GM21619 (cell line): Measurements from ENCODE around the gene HIGD2B.
"Not testable (repeated sequence)": the region's sequence is repeated elsewhere in the genome, so short reads cannot be mapped to it uniquely, and the experiment has no call there.

Experiments
- ATAC-seq: cut with Tn5 transposase; IDR thresholded peaks from one replicate; pipeline ENCODE4 v1.9.1; 2021; ENCODE audit not compliant: unreplicated experiment

Gene HIGD2B

GRCh38 chr15:72680931-72681330 lies 5.1 kb downstream of the HIGD2B start:
- ATAC-seq: no peak

- ATAC-seq: no peak
These were observed 9.1 kb downstream of the HIGD2B start for GRCh38 chr15:72676838-72677237.

- ATAC-seq: no peak
These were observed 14.5 kb downstream of the HIGD2B start for GRCh38 chr15:72671525-72671924.

GRCh38 chr15:72670656-72671352 lies 15.2 kb downstream of the HIGD2B start:
- peak; percentile 93 for ATAC-seq

- not testable (repeated sequence) for ATAC-seq
These were observed 16.2 kb downstream of the HIGD2B start for GRCh38 chr15:72669803-72670202.

- not testable (repeated sequence) for ATAC-seq
These were observed 20.3 kb downstream of the HIGD2B start for GRCh38 chr15:72665706-72666105.

GRCh38 chr15:72663931-72664330 lies 22.1 kb downstream of the HIGD2B start:
- not testable (repeated sequence) for ATAC-seq

- ATAC-seq: not testable (repeated sequence)
These were observed 24.9 kb downstream of the HIGD2B start for GRCh38 chr15:72661081-72661480.

GRCh38 chr15:72656014-72656413 lies 30.0 kb downstream of the HIGD2B start:
- not testable (repeated sequence) for ATAC-seq

- ATAC-seq: not testable (repeated sequence)
These were observed 31.6 kb downstream of the HIGD2B start, which contains the start of gene GOLGA6B for GRCh38 chr15:72654397-72654796. Gene GOLGA6B (plus strand): TSS chr15:72654697. CDS start chr15:72654738, 41 bp downstream.

- not testable (repeated sequence) for ATAC-seq
These were observed 37.2 kb downstream of the HIGD2B start for GRCh38 chr15:72648631-72649253.

GRCh38 chr15:72642271-72642670 lies 43.7 kb downstream of the HIGD2B start:
- not testable (repeated sequence) for ATAC-seq

- not testable (repeated sequence) for ATAC-seq
These were observed 46.1 kb downstream of the HIGD2B start for GRCh38 chr15:72639759-72640483.

GRCh38 chr15:72636519-72637282 lies 49.3 kb downstream of the HIGD2B start:
- peak; percentile 62 for ATAC-seq

- not testable (repeated sequence) for ATAC-seq
These were observed 56.9 kb downstream of the HIGD2B start for GRCh38 chr15:72629068-72629570.

- ATAC-seq: not testable (repeated sequence)
These were observed 57.5 kb downstream of the HIGD2B start for GRCh38 chr15:72628249-72629067.

GRCh38 chr15:72626153-72626552 lies 59.8 kb downstream of the HIGD2B start:
- not testable (repeated sequence) for ATAC-seq
